Non-pigmented ciliary epithelial cell (primary cell): Measurements from ENCODE around the gene THRA.

Experiments used
- DNase-seq: peaks from one replicate; pipeline ENCODE4 v3.0.0-alpha.2; 2010; ENCODE audit warnings: low read depth

THRA gene

DNA sequence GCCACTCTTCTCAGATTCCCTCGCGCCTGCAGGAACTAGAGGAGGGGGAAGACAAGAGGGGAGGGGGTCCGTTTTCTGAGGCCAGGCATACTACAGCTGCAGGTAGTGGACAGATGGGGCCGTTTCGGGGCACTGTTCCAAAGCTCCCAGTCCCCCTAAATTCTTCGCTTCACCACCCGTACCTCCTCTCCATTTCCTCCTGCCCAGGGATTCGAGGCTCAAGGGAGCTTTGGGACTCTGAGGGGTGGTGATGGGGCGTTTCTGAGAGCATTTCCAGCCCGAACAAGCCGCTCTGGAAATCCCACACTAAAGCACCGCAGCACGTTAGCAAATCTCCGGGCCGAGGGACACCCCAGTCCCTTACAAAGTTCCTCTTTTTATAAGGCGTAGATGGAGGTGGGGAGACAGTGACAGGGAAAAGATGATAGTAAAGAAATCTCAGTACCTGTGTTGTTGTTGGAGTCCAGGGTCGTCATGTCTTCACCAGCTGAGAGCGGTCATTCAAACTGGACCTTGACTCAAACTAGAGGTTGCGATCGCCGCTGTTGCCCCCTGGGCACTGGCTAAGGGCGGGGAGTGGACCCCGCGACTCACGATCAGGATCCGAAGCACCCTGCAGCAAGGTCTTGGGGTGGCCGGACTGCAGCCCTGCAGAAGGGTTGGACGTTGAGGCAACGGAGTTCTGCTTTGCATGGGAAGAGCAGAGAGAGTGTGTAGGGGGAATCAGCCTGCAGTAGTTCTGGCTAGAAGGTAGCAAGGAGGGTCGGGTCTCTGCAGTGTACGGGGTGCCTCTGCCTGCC lies 37.1 kb downstream of the THRA start:
- DNase-seq = no peak

DNA sequence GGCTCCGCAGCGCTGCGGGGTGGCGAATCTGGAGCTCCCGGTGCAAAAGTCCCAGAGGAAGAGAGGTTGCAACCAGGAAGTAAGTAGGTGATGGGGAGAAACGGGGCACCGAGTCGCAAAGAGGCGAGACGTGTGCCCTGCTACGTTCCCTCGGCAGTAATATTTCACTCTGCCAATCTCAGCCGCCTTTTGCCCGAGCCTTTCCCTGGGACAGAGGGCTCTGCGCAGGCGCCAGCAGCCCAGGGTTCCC lies 37.6 kb downstream of the THRA start, which contains the start of gene NR1D1:
NR1D1 (minus strand) TSS at position 171 of the 250 bp plus-strand sequence. CDS start 495 bp downstream, outside the sequence.
- DNase-seq = no peak

DNA sequence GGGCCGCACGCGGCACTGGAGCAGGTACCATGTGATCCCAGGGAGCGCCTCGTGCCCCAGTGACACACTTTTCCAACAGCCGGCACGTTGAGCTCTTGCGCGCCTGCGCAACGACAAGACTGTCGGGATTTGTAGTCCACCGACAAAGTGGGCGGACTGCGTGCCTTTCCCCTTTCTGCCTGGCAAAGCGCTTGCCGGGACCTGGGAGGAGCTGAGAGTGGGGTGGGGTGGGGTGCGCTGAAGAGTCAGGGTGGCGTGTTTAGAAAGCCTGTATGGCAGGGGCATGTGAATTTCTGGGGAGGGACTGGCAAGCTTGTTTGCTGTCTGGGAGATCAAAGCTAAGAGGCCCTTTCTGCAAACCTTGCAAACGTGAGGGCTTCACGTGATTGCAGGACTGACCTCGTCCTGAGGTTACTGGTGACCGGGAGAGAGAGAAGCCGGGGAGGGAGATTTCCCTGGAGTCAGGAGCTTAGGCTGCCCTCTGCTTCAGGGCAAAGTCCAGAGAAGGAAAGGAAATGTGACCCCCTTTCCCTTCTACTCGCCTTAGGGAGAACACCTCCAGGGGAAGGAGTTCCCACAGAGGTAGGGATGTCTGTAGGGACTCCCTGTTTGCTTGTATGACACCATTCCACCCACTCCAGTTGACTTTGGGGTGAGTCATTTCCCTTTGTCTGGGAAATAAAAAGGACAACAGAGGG lies 38.1 kb downstream of the THRA start:
- DNase-seq = peak; percentile 95

DNA sequence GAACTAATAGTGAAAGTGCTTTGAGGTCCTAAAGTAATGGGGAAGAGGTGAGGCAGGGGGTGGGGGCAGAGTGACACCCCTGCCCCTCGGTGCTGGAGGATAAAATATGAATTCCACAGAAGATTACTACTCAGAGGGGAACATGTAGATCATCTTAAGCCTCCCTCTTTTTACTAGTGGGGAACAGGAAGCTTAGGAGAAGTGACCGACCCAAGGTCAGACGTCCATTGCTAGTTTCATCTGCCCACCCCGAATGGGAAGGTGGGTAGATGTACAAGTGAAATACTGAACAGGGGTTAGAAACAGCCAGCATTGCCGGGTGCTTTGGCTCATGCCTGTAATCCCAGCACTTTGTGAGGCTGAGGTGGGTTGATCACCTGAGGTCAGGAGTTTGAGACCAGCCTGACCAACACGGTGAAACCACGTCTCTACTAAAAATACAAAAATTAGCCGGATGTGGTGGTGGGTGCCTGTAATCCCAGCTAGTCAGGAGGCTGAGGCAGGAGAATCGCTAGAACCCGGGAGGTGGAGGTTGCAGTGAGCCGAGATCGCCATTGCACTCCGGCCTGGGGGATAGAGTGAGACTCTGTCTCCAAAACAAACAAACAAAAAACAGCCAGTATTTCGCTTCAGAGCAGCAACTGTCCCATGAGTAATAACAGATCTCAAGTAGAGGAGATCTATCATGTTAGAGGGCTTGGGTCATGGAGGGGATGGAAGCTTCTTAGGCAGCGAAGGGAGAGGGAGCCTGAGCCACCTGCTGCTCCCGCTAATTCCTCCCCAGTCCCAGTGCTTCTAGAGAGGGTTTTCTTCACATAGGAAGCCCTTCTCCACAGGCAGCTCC lies 38.8 kb downstream of the THRA start:
- DNase-seq = no peak

DNA sequence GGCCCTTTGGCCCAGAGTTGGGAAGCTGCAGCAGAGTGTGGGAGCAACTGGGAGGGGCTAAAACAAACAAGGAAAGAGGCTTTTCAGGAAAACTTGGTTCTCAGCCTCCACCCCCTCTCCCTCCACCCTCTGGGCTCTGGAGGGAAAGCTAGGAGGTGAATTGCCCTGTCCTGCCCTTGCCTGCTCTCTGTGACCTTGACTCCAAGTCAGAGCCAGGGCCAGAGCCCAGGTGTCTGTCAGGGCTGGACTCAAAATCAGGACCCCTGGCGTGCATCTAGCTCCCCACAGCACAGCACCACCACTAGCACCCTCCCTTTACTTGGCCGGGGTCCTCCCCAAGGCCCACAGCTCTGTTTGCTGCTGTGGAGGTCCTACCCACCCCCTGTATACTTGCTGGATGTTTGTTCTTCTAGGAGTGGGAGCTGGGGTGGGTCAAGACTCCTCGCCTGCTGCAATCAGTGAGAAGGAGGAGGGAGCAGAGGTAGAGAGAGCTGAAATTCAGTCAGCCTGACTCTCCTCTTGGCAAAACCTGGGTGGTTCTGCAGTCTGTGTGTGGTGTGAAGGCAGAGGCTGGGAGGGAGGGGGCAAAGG lies 40.4 kb downstream of the THRA start:
- DNase-seq = no peak

DNA sequence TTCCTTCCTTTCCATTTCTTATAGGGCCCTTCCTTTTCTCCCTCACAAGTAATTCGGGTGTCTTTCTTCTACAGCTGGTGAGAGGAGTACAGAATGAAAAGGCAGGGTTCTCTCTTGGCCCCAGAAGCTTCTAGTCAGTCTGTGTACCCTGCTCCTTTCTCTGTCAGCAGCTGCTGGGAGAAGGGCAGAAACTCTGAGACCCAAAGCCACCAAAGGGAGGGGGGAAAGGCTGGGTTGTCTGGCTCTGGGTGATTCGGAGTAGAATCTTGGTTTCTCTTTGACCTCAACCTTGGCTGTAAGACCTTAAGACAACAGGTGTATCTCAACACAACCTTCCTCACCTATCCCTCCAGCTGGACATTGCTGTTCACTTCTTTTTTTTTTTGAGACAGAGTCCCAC lies 40.9 kb downstream of the THRA start:
- no peak for DNase-seq

DNA sequence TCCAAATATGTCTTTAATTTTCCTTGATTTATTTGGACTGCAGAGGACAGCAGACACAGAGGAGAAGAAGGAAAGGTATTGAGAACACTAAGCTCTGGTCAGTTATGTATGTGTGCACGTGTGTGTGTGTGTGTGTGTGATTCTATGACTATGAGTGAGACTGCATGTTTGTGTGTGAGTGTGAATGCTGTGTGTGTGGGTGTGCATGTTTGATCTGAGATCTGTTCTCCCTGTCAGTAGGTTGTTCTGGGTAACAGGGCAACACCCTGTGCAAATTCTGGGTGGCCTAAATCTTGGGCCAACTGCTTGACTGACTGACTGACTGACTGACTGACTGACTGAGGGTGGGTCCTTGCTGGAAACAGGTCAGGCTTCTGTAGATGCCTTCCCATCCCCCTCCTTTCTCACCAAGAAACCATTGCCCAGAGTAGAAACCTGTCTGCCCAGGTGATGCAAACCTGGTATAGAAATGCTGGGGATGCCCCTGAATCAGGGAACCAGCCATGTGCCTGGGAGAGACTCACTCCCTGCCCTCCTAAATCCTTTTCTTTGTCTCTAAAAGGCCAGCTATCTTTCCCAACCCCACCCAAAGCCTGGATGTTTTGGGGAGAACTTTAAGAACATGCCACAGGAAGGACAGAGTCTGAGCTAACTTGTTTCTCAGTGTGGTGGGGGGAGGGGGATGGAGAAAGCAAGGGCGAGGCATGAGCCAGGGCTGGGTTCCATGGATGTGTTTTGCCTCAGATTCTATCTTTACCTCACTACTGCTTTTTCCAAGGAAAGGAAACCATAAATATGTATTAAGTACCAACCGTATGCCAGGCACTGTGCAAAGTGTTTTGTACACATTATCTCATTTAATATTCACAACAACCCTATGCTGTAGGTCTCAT lies 42.1 kb downstream of the THRA start:
- DNase-seq = no peak

DNA sequence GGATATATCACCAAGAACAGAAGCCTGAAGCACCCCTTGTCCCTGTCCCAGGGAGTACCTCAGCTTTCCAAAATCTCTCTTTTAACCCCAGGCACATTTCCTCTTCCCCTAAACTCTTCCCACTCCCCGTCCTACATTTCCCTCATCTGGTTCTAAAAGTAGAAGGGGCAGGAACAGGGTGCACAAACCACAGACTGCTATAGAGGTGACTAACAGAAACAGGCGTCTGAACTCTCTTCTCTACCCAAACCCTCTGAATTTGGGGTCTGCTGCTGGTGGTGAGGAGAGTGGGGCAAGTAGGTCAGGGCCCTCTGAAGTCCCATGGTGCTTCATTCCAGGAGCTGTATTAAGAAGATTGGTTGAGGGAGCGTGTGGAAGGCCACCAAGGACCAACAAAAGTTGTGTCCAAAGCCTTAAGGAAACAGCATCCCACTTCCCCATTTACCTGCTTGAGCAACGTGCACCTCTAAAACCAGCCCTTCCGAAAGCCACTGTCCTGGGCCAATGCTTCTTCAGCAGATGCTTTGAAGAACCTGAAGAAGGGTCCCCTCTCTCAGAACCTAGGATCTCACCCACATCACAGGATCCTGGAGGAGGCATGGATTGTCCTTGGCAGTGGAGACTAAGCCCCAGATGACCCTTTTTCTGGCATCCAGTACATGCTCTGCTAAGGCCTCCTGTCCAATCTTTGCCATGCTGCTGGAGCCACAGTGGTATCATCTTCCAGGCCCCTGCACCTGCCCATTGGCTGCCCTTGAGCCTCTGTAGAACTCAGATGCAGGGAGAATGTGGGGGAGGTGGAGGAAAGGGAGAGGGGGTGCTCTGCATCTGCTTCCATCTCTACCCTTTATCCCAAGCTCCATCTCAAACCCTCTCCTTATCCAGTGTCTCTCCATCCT lies 43.3 kb downstream of the THRA start:
- no peak for DNase-seq

DNA sequence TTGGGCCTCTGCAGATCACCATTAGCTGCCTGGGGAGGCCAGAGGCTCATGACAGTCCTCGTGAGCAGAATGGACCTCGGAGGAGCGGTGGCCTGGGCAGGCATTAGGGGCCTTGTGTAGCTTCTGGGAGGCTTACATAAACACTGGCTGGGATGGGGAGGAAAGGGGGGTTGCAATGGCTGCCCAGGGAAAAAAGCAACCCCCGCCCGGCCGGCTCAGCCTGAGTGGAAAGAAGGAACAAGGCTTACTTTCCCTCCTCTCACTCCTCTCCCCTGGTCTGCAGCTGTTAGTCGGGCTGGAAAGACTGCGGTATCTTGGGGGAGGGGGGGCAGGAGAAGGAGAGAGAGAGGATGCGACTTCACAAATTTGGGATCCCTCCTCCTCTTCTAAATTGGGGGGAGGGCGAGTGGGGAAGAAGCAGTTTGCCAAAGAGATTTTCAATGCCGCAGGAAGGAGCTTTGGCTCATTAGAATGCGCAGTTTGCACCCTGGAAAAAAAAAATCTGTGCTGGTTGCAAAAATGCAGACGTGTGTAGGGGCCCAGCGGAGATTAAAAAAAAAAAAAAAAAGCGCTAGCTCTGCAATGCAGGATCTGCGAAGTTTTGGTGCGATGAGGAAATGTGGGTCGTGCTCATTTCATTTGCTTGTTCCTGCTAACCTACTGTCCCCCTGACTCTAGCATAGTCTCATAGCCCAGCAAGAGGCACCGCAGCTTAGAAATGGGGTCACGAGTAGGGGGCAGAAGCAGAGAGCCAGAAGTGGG lies 44.2 kb downstream of the THRA start:
- DNase-seq = no peak

DNA sequence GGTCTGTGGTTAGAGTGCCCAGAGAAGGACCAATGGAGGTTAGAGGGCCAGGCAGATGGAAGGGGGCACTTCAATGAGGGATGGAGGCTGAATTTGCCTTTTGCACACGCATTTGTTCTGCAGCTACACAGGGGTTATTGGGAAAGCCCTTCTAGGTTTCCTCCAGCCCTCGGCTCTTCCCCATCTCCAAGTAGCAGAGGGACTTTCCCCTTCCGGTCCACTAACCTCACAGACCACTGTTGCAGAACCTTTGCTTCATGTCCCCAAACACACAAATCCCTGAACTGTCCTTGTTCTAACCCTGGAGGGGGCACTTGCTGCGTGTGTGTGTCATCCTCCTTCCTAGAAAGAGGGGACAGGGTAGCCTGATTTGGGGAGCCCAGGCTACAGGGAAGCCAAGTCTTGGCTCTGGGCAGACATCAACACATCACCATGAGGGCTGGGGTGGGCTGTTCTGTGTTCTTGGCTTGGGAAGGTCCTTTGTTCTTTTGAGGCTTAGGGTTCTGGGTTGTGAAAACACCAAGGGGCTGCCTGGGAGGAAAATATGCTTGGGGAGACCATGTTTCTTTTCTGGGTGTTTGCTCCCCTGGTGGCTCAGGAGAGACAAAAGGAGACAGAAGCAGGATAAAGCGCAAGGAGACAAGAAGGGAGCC lies 44.9 kb downstream of the THRA start:
- no peak for DNase-seq

DNA sequence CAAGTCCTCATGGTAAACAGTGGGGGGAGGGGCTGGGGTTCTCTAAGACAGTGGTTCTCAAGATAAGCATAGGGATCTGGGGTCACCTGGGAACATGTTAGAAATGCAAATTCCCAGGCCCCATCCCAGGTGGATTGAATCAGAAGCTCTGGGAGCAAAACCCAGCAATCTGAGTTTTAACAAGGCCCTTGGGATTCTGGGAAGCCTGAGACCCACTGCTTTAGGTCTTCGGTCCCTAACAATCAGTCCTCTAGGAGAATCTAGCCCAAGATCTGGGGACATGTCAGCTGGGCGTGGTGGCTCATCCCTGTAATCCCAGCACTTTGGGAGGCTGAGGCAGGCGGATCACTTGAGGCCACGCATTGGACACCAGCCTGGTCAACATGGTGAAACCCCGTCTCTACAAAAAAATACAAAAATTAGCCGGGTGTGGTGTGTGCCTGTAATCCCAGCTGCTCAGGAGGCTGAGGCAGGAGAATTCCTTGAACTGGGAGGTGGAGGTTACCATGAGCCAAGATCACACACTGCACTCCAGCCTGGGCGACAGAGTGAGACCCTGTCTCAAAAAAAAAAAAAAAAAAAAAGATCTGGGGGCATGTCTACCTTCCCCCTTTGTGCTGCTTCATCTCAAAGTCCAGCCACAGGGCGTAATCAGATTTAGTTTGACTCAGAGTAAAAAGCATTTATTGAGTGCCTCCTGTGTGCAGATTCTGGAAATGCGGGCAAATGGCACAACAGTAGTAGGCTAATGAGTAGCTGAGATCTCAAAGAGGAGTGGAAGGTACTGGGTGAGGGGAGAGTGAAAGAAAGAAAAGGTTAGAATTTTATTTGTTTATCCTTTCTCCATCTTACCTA lies 46.4 kb downstream of the THRA start:
- no peak for DNase-seq

DNA sequence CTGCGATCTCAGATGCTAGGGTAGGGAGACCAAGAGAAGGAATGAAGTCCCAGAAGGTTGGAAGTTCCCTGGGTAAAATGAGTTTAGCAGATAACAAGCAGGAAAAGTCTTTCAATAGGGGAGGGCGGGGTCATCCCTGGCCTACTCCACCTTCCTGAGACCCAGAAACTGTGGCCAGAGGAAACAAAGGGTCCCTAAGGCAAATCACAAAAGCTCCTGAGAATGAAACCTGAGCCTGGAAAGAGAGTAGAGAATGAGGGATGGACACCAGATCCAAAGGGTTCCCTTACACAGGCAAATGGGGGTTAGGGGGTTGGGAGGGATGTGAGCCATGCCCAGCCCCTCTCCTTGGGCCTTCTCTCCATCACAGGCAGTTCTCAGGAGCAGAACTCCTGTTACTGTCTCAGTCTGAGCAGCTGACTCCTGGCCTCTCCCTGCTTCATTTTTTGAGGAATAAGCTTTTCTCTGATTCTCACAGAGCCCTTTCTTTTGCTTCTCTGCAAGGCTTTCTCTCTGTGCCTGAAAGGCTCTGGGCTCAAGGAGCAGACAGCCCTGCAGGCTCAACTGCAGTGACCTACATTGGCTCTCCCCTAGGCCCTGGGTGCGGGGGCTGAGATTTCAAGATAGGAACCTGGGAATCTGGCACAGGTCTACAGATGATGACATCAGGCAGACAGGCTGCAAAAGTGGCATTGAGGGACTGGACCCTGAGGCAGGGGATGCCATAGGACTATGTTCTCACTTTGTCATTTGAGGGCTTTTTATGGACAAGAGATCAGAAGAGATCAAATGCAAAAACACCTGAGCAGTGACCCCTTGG lies 47.5 kb downstream of the THRA start:
- DNase-seq = no peak

DNA sequence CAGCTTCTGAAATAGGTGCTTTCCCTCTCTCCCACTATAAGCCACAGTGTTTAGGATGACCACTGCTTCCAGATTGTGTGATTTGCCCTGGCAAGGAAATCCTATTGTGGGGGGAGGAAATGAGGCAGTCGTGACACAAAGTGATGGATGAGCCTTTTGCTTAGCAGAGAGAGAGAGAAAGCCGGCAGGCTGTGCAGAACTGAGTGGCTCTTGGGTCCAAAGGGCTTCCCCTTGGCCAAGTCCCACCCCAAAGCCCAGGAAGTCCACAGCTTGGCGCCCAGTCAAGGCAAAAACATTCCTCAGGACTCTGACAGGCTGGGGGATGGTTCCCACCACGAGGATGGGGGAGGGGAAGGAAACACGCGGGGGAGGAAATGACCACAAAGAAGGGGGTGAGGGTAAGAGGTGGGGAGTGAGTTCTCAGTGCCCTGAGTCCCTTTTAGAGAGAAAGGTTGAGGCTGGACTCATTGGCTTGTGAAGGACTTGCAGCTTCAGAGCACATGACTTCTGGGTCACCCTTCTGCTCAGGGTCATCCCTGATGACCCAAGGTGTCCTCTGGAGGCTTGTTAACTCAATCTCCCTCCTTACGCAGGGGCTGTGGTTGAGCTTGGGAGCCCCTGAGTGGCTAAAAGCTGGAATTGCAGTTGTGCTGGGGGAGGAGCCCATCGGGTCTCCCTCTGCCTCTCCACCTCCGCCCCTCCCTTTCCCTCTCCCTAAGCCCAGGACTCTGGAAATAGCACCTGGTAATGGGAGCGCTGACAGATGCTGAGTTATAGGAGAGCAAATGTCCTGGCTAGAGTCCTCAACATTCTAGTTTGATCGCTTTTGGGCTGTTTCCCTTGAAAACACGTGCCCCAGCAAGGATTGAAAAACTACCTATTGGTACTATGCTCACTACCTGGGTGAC lies 48.7 kb downstream of the THRA start:
- no peak for DNase-seq

DNA sequence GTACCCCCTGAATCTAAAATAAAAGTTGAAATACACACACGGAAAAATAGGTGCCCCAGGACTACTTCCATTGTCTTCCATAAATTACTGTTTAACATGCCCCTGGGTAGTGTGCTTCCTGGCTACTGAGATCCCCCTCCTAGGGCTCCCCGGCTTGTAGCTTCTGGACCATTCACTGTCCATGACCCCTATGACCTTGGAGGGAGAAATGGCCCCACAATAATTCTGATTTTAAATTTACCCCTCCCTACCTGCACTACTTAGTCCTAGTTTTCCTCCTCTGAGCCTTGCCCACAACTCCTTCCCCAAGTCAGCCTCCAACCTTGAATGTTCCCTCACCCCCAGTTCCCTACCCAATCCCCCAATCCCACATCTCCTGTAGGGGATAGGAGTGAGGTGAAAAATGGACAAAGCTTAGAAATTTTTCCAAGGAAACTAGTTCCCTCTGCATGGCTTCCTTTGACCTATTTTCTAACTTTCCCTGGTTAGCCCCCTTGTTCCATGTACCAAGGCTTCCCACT lies 49.5 kb downstream of the THRA start:
- DNase-seq = no peak

DNA sequence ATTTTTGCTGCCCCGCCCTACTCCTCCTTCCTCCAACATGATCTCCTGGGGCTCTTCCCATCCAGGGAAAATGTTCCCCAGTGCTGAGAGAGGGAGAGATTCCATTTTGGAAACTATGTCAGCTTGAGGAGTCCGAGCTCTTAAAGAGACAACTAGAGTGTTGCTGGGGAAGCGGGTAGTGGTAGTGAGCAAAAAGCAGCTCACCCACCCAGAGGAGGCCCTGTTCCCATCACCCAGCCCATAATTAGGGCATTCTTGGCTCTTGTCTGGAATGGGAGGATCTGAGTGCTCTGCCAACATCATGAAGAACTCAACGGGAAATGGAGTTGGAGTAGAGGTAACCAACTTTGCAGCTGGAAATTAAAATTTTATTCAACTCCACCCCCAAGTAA lies 49.9 kb downstream of the THRA start:
- no peak for DNase-seq
